HG03064 (cell line): Measurements from ENCODE around the gene ARSG.
"Not testable (repeated sequence)": the region's sequence is repeated elsewhere in the genome, so short reads cannot be mapped to it uniquely, and the experiment has no call there.

Source experiments
- ATAC-seq: cut with Tn5 transposase; IDR thresholded peaks from one replicate; pipeline ENCODE4 v1.9.1; 2021; ENCODE audit warnings: low read depth; ENCODE audit not compliant: unreplicated experiment

Gene ARSG

DNA sequence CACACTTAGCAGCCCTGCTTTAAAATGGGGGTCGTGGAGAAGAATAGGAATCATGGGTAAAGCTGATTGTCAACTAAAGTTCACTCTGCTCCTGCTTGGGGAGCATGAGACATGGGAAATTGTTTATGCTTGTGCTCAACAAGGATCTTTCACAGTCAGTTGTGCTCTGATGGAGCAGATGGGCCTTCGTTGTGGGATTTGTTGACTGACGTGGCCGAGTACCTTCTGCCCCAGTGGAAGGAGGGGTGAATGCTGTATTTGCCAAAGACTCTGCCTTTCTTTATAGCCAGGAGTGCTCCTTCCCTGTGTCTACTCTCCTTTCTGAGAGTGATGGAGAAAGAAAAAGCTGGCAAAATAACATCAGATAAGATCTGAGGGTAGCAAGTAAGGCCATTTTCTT, 11.4 kb downstream of the ARSG start:
- ATAC-seq = no peak

DNA sequence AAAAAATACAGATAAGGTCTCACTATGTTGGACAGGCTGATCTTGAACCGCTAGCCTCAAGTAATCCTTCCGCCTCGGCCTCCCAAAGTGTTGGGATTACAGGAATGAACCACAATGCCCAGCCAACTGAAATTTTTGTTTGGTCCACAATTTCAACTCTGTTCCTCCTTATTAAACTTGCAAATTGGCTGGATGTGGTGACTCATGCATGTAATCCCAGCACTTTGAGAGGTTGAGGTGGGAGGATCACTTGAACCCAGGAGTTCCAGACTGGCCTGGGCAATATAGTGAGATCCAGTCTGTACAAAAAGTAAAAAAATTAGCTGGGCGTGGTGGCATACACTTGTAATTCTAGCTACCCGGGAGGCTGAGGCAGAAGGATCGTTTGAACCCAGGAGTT, 13.4 kb downstream of the ARSG start:
- no peak for ATAC-seq

DNA sequence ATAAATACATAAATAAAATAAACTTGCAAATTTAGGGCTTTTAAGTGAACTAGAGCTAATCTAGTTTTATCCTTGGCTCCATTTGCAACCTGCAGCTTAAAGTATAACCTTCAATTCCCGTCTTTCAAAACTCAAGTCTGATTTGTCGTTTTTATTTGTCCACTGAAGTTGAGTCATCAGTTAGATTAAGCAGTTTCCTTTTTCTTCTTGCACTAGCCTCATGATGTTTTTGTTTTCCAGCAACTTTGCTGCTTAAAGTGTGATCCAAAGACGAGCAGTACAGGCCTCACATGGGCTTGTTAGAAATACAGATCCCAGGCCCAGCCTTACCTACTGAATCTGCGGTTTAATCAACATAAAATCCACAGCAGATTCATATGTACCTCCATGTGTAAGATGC, 13.8 kb downstream of the ARSG start:
- no peak for ATAC-seq

DNA sequence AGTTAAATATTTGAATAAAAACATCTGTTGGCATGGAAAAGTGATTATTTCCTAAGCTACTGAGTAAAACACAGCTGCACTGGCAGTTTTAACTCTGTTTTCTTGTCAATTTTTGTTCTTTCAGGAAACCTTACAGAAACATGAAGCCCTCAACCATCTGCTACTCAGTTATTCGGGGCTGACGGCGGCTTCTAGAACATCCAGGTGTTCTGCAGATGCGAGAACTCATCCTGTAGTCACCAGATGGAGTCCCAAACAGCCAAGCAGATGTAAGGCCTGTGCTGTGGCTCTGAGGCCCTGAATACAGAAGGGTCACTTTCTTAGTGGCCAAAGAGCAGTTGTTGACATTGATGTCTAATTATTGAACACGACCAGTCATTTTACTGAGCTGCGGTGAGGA, 15.5 kb downstream of the ARSG start:
- no peak for ATAC-seq

DNA sequence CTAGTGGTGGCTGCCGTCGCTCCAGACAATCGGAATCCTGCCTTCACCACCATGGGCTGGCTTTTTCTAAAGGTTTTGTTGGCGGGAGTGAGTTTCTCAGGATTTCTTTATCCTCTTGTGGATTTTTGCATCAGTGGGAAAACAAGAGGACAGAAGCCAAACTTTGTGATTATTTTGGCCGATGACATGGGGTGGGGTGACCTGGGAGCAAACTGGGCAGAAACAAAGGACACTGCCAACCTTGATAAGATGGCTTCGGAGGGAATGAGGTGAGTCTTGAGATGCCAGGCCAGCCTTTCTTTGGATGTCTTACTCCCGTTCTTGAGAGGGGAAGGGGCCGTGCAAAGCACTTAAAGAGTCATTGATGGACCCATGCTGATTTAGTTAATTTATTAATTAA, 16.1 kb downstream of the ARSG start:
- ATAC-seq = no peak

DNA sequence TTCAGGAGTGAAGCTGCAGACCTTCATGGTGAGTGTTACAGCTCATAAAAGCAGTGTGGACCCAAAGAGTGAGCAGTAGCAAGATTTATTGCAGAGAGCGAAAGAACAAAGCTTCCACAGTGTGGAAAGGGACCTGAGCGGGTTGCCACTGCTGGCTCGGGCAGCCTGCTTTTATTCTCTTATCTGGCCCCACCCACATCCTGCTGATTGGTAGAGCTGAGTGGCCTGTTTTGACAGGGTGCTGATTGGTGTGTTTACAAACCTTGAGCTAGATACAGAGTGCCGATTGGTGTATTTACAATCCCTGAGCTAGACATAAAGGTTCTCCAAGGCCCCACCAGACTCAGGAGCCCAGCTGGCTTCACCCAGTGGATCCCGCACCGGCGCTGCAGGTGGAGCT, 17.2 kb downstream of the ARSG start:
- ATAC-seq = not testable (repeated sequence)

DNA sequence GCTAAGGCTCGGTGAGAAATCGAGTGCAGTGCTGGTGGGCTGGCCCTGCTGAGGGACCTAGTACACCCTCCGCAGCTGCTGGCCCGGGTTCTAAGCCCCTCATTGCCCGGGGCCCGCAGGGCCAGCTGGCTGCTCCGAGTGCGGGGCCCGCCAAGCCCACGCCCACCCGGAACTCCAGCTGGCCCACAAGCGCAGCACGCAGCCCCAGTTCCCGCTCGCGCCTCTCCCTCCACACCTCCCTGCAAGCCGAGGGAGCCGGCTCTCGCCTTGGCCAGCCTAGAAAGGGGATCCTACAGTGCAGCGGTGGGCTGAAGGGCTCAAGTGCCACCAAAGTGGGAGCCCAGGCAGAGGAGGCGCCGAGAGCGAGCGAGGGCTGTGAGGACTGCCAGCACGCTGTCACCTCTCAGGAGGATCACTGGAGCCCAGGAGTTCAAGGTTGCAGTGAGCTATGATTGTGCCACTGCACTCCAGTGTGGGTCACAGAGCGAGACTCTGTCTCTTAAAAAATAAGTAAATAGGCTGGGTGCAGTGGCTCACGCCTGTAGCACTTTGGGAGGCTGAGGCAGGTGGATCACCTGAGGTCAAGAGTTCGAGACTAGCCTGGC, 17.9 kb downstream of the ARSG start:
- not testable (repeated sequence) for ATAC-seq

DNA sequence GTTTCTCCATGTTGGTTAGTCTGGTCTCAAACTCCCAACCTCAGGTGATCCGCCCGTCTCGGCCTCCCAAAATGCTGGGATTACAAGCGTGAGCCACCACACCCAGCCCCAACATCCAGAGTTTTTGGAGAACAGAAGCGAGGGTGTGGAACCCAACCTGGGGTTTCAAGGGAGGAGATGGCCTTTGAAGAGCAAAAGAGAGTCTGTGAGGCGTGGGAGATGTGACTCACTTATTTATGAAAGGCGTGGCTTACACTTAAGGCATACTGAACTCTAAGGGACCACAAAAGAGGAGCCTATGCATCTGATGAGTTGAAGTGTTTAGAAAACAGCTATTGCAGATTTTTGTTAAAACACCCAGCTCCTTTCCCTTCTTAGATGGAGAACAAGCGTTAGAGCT, 18.9 kb downstream of the ARSG start:
- ATAC-seq = no peak

DNA sequence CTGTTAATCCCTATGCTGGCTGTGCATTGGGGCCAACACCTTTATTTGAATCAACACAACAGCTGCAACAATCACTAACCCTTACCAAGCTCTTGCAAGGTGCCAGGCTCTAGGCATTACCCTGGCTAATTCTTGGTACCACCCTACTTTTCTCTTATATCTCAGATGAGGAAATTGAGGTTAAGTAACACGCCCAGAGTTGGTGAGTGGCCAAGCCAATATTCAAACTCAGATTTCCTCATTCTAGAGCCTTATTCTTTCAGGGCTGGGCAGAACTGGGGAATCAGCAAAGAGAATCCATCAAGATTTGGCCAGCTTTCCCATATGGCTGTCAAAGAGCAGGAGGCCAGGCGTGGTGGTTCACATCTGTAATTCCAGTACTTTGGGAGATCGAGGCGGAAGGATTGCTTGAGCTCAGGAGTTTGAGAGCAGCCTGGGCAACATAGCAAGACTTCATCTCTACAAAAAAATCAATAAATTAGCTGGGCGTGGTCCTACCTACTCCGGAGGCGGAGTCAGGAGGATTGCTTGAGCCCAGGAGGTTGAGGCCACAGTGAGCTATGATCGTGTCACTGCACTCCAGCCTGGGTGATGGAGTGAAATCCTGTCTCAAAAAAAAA, 23.7 kb downstream of the ARSG start:
- no peak for ATAC-seq

DNA sequence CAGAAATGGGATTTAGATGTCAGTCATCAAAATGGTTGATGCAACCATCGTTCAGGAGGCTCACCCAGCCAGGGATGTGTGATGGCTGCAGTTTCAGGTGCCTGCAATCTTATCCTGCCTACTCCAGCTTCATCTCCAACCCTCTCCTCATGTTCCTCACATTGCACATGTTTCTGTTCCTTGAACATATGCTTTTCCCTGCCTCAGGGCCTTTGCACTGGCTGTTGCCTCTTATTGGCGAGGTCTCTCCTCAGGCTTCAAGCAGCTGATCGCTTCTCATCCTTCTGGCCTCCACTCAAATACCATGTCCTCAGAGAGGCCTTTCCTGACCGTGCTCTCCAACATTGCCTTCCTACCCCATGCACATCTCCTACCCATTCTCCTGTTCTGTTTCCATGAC, 24.6 kb downstream of the ARSG start:
- no peak for ATAC-seq

DNA sequence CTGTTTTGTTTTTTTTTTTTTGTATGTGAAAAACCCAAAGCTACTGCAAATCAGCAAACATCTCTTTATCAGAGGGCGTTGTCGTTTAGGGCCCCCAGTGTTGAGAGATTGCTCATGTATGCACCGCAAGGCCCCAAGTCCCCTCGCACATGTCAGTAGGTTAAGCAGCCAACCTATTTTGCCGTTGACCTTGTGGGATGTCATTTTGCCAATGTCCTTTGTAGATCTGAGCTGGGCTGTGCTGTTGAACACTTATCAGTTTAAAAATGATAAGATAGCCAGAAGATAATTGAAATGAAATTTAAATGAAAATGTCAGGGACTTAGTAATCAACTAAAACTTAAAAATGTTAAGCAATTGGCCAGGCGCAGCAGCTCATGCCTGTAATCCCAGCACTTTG, 26.2 kb downstream of the ARSG start:
- ATAC-seq = no peak

DNA sequence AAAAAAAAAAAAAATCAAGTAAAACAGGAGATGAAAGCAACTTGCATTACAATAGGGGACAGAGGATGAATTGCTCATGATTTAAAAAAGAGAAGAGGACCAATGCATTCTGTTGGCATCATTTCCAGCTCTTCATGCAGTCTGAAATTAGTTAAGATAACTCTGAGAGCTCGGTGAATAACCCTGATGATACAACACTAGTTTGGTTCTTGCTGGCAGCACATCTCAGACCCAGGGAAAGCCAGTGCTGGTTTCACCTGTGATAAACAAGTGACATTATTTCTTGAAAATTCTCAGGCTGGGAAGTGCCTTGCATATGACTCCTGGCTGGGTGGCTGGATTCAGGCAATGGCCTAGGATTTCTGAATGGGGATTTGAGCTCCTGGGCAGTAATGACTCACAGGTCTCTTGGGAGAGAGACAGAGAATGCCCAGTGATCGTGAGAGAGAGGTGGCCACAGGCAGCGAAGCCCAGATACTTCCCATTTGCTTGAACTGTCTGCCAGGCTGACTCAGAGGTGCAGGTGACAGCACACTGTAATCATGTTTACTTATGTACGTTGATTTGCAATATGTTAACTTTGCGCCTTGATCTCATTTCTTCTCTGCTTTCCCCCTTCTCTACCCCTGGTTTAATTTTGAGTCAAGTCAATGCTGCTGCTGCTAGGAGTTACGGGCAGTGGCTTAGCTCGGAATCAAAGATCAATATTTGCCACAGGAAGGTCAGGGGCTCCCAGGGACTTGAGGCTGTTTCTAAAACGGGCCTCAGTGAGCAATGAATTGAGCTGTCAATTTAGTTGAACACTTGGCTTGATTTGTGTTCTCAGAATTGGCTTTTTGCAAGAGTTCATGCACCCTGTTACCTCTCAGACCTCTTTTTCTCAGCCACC, 27.1 kb downstream of the ARSG start:
- no peak for ATAC-seq

DNA sequence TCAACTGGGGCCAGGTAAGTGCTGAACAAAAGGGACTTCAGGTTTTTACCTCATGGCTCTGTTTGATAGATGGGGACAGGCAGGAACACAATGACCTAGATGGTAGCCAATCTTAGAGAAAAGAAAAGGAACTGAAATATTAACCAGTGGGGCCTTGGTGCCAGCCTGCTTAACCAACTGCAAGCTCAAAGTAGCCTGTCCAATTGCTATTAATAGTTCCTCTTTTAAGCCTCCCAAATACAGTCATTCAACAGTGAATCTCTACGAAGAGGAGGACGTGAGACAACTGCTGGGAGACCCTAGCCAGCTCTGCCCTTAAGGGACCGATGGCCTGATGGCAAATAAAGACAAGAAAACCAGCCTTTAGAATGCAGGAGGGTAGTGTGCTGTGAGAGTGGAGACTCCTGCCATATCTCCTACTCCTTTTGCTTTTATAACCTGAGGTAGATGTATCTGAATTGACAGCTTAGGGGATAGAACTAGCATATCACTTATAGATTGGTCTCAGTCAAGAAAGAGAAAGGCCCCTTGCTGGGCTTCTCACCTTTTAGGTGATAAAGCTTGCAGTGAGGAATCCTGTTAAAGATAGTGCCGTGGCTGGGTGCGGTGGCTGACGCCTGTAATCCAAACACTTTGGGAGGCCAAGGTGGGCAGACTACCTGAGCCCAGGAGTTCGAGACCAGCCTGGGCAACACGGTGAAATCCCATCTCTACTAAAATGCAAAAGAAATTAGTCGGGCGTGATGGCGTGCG, 28.3 kb downstream of the ARSG start:
- ATAC-seq = no peak

DNA sequence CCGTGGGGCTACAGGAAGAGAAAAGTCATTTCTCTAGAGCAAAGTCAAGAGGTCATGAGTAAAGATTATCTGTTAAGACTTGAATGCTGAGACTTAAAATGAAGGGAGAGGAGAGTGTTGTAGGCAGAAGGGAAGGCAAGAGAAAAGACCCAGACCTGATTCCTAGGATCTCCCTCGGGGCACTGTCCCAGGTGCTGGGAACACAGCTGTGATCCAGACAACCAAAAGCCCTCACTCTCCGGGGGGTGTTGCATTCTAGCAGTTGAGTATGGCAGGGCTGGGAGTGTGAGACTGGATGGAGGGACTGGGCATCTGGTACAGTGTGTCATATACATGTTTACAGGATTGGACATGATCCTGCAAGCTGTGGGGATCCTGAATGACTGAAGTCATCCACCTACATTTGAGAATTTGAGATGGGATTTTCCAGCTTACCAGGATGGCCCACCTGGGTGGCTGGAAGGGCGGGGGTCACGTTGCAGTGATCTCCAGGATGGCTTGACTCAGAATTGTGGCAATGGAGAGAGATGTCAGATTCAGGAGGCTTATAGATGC, 29.1 kb downstream of the ARSG start:
- no peak for ATAC-seq

DNA sequence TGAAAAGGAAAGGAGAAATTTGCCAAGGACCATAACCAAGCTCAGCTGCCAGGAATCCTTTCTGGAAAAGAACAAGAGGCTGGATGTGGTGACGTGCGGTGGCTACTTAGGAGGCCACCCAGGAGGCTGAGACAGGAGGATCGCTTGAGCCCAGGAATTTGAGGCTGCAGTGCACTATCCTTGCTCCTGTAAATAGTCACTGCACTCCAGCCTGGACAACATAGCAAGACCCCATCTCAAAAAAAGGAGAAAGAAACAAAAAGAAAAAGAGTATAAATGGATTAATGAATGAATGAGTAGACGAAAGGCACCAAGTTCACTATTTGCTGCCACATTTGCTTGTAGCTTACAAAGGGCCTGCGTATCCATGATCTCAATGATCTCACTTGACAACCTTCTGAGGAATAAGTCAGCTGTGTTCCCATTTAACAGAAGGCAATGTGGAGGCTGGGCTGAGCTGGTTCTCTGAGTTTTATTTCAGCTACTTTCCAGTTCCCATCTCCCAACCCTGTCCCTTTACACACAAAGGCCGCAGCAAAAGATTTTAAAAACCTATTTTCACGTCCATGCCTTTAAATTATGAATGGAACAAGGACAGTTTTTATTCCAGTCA, 29.8 kb downstream of the ARSG start:
- no peak for ATAC-seq

DNA sequence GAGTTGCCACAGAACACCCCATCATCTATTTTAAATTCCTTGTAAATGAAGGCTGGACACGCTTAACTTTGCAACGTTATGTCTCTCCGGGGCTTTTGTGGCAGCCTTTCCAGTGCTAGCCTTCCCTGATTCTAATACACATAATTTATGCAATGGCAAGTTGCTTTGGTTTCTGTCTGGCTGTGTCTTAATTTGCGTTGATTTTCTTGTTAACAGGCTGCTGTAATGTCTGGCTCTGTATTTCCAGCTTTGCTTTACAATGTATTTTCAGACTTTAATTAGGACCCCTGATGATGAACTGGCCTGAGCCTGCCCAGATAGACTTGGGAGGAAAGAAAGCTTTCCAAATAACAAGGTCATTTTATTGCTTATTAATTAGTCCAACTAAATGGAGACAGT, 30.3 kb downstream of the ARSG start:
- ATAC-seq = no peak

DNA sequence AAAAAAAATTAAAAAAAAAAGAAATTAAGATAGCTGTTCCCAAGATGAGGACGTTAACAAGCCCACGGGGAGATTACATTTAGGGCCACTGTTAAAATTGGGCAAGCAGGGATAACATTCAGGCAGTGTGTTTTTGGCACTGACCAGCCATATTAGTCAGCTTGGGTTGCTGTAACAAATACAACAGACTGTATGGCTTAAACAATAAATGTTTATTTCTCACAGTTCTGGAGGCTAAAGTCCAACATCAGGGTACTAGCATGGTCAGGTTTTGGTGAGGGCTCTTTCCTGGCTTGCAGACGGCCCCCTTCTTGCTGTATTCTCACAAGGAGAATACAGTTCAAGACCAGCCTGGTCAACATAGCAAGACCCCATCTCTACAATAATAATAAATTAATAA, 31.3 kb downstream of the ARSG start:
- ATAC-seq = no peak

DNA sequence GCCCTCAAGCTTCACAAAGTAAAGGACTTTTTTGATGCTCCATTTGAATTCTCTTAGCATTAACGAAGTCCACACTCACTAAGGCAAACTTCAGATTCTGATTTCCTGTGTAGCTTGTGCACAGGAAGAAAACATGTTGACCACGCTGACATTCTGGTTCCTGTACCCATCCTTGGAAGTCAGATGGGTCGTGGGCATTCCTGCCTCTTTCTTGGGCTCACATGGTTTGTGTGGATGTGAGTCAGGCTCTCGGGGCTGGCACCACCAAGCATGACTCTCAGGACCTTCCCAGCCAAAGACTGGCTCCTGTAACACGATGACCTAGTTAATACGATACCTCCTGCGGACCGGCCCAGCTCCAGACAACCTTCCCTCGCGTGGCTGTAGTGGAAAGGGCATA, 32.8 kb downstream of the ARSG start:
- ATAC-seq = no peak

DNA sequence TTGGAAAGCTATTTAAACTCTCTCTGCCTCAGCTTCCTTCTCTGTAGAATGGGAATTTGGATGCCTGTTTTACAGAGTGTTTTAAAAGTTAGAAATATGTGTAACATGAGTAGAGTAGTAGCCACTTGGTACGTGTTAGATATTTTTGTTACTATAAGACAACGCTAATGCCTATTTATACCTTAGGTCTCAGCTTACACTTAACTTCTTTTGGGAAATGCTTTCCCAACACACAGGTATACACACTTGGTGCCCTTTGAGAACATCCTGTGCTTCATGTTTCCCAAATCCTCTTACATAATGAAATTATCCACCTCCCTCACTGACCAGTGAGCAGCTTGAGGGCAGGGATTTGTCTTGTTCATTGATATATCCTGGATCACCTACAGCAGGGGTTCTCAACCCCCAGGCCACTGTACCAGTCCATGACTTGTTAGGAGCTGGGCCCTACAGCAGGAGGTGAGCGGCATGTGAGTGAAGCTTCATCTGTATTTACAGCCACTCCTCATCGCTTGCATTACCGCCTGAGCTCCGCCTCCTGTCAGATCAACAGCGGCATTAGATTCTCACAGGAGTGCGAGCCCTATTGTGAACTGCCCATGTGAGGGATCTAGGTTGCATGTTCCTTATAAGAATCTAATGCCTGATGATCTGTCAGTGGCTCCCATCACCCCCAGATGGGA, 33.5 kb downstream of the ARSG start:
- no peak for ATAC-seq

DNA sequence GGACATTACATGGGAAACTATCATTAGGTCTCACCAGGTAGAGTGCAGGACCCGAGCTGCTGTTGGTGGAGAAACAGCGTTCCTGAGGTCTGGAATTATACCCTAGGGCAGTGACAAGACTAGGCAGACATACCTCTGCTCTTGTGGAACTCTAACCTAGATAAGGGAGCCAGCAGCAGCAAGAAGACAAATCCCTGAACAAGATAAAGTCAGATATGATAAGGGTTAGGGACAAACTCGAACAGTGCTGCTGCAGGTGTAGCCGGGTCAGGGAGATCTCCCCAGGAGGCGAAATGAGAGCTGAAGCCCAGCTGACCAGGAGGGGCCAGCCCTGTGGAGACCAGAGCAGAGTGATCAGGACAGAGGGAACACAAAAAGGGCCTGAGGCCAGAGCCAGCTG, 34.7 kb downstream of the ARSG start:
- no peak for ATAC-seq
